SK-N-SH treated with all-trans-retinoic acid at 6 μM for 48 hours (cell line): ENCODE measurements around the gene LIN9.

Experiments
- ATAC-seq: fragments of 200-7000 bp; cut with Tn5 transposase; 3 replicates; pipeline ENCODE4 v1.9.1; 2020; ENCODE audit warnings: mild to moderate bottlenecking, moderate library complexity
- ARNTL ChIP-seq: fragments of 450-650 bp; formaldehyde crosslinking; IDR thresholded peaks from 2 replicates; pipeline ENCODE4 v1.5.0; 2020; ENCODE audit warnings: low read depth, mild to moderate bottlenecking, moderate library complexity, borderline replicate concordance
- BACH2 ChIP-seq: fragments of 250-450 bp; sonication (Bioruptor Pico); IDR thresholded peaks from 2 replicates; pipeline ENCODE4 v1.9.0; 2021; ENCODE audit warnings: mild to moderate bottlenecking, borderline replicate concordance
- CSDC2 ChIP-seq: fragments of 250-450 bp; sonication (Bioruptor Pico); IDR thresholded peaks from 2 replicates; pipeline ENCODE4 v1.5.0; 2020; ENCODE audit warnings: mild to moderate bottlenecking, moderate library complexity
- ESRRG ChIP-seq: fragments of 250-450 bp; sonication (Bioruptor Pico); IDR thresholded peaks from 2 replicates; pipeline ENCODE4 v1.6.1; 2021; ENCODE audit warnings: mild to moderate bottlenecking
- GLIS3 ChIP-seq: fragments of 250-450 bp; sonication (Bioruptor Pico); IDR thresholded peaks from 2 replicates; pipeline ENCODE4 v1.5.0; 2020; ENCODE audit warnings: mild to moderate bottlenecking, moderate library complexity
- ISL1 ChIP-seq: fragments of 250-450 bp; sonication (Bioruptor Pico); IDR thresholded peaks from 2 replicates; pipeline ENCODE4 v2.1.2; 2022; ENCODE audit warnings: mild to moderate bottlenecking, moderate library complexity
- OSR1 ChIP-seq: fragments of 250-450 bp; sonication (Bioruptor Pico); IDR thresholded peaks from 2 replicates; pipeline ENCODE4 v1.8.0; 2022; ENCODE audit warnings: moderate library complexity, mild to moderate bottlenecking, inconsistent platforms
- PATZ1 ChIP-seq: fragments of 250-450 bp; sonication (Bioruptor Pico); IDR thresholded peaks from 2 replicates; pipeline ENCODE4 v1.8.0; 2020; ENCODE audit warnings: mild to moderate bottlenecking, moderate library complexity, borderline replicate concordance
- POU6F1 ChIP-seq: fragments of 250-450 bp; sonication (Bioruptor Pico); IDR thresholded peaks from 2 replicates; pipeline ENCODE4 v1.8.0; 2021; ENCODE audit warnings: low read depth, mild to moderate bottlenecking, moderate library complexity, borderline replicate concordance
- RARB ChIP-seq: fragments of 250-450 bp; sonication (Bioruptor Pico); IDR thresholded peaks from 2 replicates; pipeline ENCODE4 v1.8.0; 2021; ENCODE audit warnings: mild to moderate bottlenecking, moderate library complexity
- SNAI2 ChIP-seq: fragments of 250-450 bp; sonication (Bioruptor Pico); IDR thresholded peaks from 2 replicates; pipeline ENCODE4 v1.5.0; 2020; ENCODE audit warnings: mild to moderate bottlenecking, moderate library complexity
- TCF4 ChIP-seq: fragments of 250-450 bp; sonication (Bioruptor Pico); IDR thresholded peaks from 2 replicates; pipeline ENCODE4 v1.8.0; 2021; ENCODE audit warnings: mild to moderate bottlenecking, moderate library complexity, borderline replicate concordance
- TOX ChIP-seq: fragments of 250-450 bp; sonication (Bioruptor Pico); IDR thresholded peaks from 2 replicates; pipeline ENCODE4 v1.8.0; 2021; ENCODE audit warnings: mild to moderate bottlenecking, moderate library complexity, borderline replicate concordance
- ZC3H10 ChIP-seq: fragments of 250-450 bp; sonication (Bioruptor Pico); IDR thresholded peaks from 2 replicates; pipeline ENCODE4 v1.5.1; 2021; ENCODE audit warnings: mild to moderate bottlenecking, moderate library complexity
- ZFP3 ChIP-seq: fragments of 250-450 bp; sonication (Bioruptor Pico); IDR thresholded peaks from 2 replicates; pipeline ENCODE4 v1.5.0; 2020; ENCODE audit warnings: mild to moderate bottlenecking, moderate library complexity
- ZFP30 ChIP-seq: fragments of 450-650 bp; formaldehyde crosslinking; IDR thresholded peaks from 2 replicates; pipeline ENCODE4 v1.5.0; 2022; ENCODE audit warnings: mild to moderate bottlenecking, moderate library complexity
- ZNF565 ChIP-seq: fragments of 450-650 bp; formaldehyde crosslinking; conservative IDR thresholded peaks from 2 replicates; pipeline ENCODE4 v1.5.0; 2020; ENCODE audit warnings: low read depth, mild to moderate bottlenecking, moderate library complexity
- ZNF8 ChIP-seq: fragments of 450-650 bp; formaldehyde crosslinking; IDR thresholded peaks from 2 replicates; pipeline ENCODE4 v1.5.0; 2020; ENCODE audit warnings: mild to moderate bottlenecking, moderate library complexity
- TF ChIP-seq, protein P1 (sequence below): fragments of 250-450 bp; sonication (Bioruptor Pico); IDR thresholded peaks from 2 replicates; pipeline ENCODE4 v1.5.1; 2021; ENCODE audit warnings: mild to moderate bottlenecking, moderate library complexity
- TF ChIP-seq, protein P2 (sequence below): fragments of 250-450 bp; sonication (Bioruptor Pico); IDR thresholded peaks from 2 replicates; pipeline ENCODE4 v1.5.1; 2020; ENCODE audit warnings: low read depth, mild to moderate bottlenecking, moderate library complexity
- TF ChIP-seq, protein P3 (sequence below): fragments of 250-450 bp; sonication (Bioruptor Pico); IDR thresholded peaks from 2 replicates; pipeline ENCODE4 v1.5.0; 2020; ENCODE audit warnings: mild to moderate bottlenecking, moderate library complexity

Gene LIN9

GRCh38 chr1:226296911-226297310 lies 12.1 kb downstream of the LIN9 start:
- TF ChIP-seq ZNF565 (CRISPR knock-in tag) = no peak
- TF ChIP-seq CSDC2 = no peak
- TF ChIP-seq RARB (CRISPR knock-in tag) = no peak
- TF ChIP-seq, protein P1, sequence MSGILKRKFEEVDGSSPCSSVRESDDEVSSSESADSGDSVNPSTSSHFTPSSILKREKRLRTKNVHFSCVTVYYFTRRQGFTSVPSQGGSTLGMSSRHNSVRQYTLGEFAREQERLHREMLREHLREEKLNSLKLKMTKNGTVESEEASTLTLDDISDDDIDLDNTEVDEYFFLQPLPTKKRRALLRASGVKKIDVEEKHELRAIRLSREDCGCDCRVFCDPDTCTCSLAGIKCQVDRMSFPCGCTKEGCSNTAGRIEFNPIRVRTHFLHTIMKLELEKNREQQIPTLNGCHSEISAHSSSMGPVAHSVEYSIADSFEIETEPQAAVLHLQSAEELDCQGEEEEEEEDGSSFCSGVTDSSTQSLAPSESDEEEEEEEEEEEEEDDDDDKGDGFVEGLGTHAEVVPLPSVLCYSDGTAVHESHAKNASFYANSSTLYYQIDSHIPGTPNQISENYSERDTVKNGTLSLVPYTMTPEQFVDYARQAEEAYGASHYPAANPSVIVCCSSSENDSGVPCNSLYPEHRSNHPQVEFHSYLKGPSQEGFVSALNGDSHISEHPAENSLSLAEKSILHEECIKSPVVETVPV (CRISPR knock-in tag) = no peak
- no peak for TF ChIP-seq PATZ1 (CRISPR knock-in tag)
- TF ChIP-seq POU6F1 (CRISPR knock-in tag) = no peak
- TF ChIP-seq, protein P2, sequence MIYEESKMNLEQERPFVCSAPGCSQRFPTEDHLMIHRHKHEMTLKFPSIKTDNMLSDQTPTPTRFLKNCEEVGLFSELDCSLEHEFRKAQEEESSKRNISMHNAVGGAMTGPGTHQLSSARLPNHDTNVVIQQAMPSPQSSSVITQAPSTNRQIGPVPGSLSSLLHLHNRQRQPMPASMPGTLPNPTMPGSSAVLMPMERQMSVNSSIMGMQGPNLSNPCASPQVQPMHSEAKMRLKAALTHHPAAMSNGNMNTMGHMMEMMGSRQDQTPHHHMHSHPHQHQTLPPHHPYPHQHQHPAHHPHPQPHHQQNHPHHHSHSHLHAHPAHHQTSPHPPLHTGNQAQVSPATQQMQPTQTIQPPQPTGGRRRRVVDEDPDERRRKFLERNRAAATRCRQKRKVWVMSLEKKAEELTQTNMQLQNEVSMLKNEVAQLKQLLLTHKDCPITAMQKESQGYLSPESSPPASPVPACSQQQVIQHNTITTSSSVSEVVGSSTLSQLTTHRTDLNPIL (CRISPR knock-in tag) = no peak
- TF ChIP-seq ZNF8 (CRISPR knock-in tag) = no peak
- TF ChIP-seq ISL1 (CRISPR knock-in tag) = no peak
- no peak for TF ChIP-seq TCF4
- no peak for TF ChIP-seq ZFP3 (CRISPR knock-in tag)
- no peak for TF ChIP-seq ESRRG
- TF ChIP-seq, protein P3, sequence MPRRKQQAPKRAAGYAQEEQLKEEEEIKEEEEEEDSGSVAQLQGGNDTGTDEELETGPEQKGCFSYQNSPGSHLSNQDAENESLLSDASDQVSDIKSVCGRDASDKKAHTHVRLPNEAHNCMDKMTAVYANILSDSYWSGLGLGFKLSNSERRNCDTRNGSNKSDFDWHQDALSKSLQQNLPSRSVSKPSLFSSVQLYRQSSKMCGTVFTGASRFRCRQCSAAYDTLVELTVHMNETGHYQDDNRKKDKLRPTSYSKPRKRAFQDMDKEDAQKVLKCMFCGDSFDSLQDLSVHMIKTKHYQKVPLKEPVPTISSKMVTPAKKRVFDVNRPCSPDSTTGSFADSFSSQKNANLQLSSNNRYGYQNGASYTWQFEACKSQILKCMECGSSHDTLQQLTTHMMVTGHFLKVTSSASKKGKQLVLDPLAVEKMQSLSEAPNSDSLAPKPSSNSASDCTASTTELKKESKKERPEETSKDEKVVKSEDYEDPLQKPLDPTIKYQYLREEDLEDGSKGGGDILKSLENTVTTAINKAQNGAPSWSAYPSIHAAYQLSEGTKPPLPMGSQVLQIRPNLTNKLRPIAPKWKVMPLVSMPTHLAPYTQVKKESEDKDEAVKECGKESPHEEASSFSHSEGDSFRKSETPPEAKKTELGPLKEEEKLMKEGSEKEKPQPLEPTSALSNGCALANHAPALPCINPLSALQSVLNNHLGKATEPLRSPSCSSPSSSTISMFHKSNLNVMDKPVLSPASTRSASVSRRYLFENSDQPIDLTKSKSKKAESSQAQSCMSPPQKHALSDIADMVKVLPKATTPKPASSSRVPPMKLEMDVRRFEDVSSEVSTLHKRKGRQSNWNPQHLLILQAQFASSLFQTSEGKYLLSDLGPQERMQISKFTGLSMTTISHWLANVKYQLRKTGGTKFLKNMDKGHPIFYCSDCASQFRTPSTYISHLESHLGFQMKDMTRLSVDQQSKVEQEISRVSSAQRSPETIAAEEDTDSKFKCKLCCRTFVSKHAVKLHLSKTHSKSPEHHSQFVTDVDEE (CRISPR knock-in tag) = no peak
- TF ChIP-seq ARNTL (CRISPR knock-in tag) = no peak
- no peak for TF ChIP-seq ZC3H10 (CRISPR knock-in tag)
- TF ChIP-seq BACH2 = no peak
- no peak for TF ChIP-seq ZFP30 (CRISPR knock-in tag)

GRCh38 chr1:226293553-226293920 lies 15.4 kb downstream of the LIN9 start:
- ATAC-seq = no peak
- TF ChIP-seq SNAI2 (no peak), OSR1 (CRISPR knock-in tag) (no peak), ZNF565 (CRISPR knock-in tag) (no peak), CSDC2 (no peak)

More at GRCh38 chr1:226296911-226297310, 12.1 kb downstream of the LIN9 start:
- no peak for ATAC-seq

GRCh38 chr1:226292874-226293552 lies 16.0 kb downstream of the LIN9 start:
- TF ChIP-seq GLIS3 (CRISPR knock-in tag) (no peak), ESRRG (no peak), ZC3H10 (CRISPR knock-in tag) (no peak), PATZ1 (CRISPR knock-in tag) (no peak), ZFP3 (CRISPR knock-in tag) (no peak), ZFP30 (CRISPR knock-in tag) (no peak), TOX (CRISPR knock-in tag) (no peak), OSR1 (CRISPR knock-in tag) (no peak), ISL1 (CRISPR knock-in tag) (no peak)
- TF ChIP-seq, protein P2 (CRISPR knock-in tag) = no peak
- peak; percentile 31; the same call in 1 of the 3 replicates for ATAC-seq
